Naive thymus-derived CD4-positive, alpha-beta T cell (primary cell): ENCODE results near the gene JAML. TPM values are rescaled to one million over a fixed set of nuclear protein-coding genes. Genes with fewer than 3 reads are reported as not detected.

ENCODE experiments used
- ATAC-seq: fragments of 150-1000 bp; cut with Tn5 transposase; 2 replicates; pipeline ENCODE4 v1.10.0; 2021; ENCODE audit warnings: mild to moderate bottlenecking, moderate library complexity
- CTCF ChIA-PET: fragments of 350-600 bp; sonication (Branson Sonifier 250); formaldehyde crosslinking; loops from one replicate; lab custom pipeline; 2021; ENCODE audit warnings: antibody characterized with exemption; lab: Charles Lee
- POLR2A ChIA-PET: fragments of 350-600 bp; sonication (Branson Sonifier 250); formaldehyde crosslinking; loops from one replicate; lab custom pipeline; 2021; ENCODE audit warnings: antibody characterized with exemption, inconsistent platforms; lab: Charles Lee
- DNase-seq, 9 donors: peaks; one replicate each; pipeline versions ENCODE4 v3.0.0 to v3.0.0-alpha.2; 2020 to 2022; ENCODE audit warnings: mixed read lengths in 1 of 9
- H3K27ac ChIP-seq: one replicate; pipeline ENCODE4 v1.7.0; 2013; ENCODE audit warnings: mild to moderate bottlenecking, low read depth, low read length, moderate library complexity
- H3K27me3 ChIP-seq, 2 donors: one replicate each; pipeline ENCODE4 v1.7.0; 2013; ENCODE audit warnings: low read length in 2 of 2, mild to moderate bottlenecking in 2 of 2, moderate library complexity in 2 of 2; ENCODE audit not compliant: control insufficient read depth in 2 of 2, insufficient read depth in 2 of 2
- H3K36me3 ChIP-seq, 3 experiments: 1 replicate in 2 of 3; 2 replicates in 1 of 3; pipeline ENCODE4 v1.7.0; 2013; ENCODE audit warnings: low read length in 3 of 3, mild to moderate bottlenecking in 3 of 3, moderate library complexity in 1 of 3; ENCODE audit not compliant: insufficient read depth in 3 of 3, control insufficient read depth in 2 of 3
- H3K4me1 ChIP-seq, 2 donors: one replicate each; pipeline ENCODE4 v1.7.0; 2013; ENCODE audit warnings: low read length in 2 of 2, mild to moderate bottlenecking in 2 of 2, moderate library complexity in 1 of 2; ENCODE audit not compliant: control insufficient read depth in 2 of 2, insufficient read depth in 2 of 2
- H3K4me3 ChIP-seq: 2 replicates; pipeline ENCODE4 v1.7.0; 2013; ENCODE audit warnings: mild to moderate bottlenecking, low read length
- H3K9me3 ChIP-seq, 3 experiments: 1 replicate in 2 of 3; 2 replicates in 1 of 3; pipeline ENCODE4 v1.7.0; 2013; ENCODE audit warnings: low read length in 3 of 3; ENCODE audit not compliant: control insufficient read depth in 2 of 3
- H3K27ac Mint-ChIP-seq, 9 donors: one replicate each; pipeline ENCODE4 v1.8.0; 2020 to 2022; ENCODE audit warnings: mixed read lengths in 9 of 9, mild to moderate bottlenecking in 8 of 9, moderate library complexity in 5 of 9, inconsistent platforms in 2 of 9
- H3K27me3 Mint-ChIP-seq, 5 donors: one replicate each; pipeline ENCODE4 v1.8.0; 2021 to 2022; ENCODE audit warnings: mixed read lengths in 5 of 5, mild to moderate bottlenecking in 1 of 5
- H3K36me3 Mint-ChIP-seq, 5 donors: one replicate each; pipeline ENCODE4 v1.8.0; 2020 to 2022; ENCODE audit warnings: mixed read lengths in 5 of 5, mild to moderate bottlenecking in 3 of 5, inconsistent platforms in 1 of 5
- H3K4me1 Mint-ChIP-seq, 7 donors: one replicate each; pipeline ENCODE4 v1.8.0; 2020 to 2022; ENCODE audit warnings: mixed read lengths in 7 of 7, mild to moderate bottlenecking in 3 of 7, inconsistent platforms in 1 of 7
- H3K4me3 Mint-ChIP-seq, 10 donors: one replicate each; pipeline ENCODE4 v1.8.0; 2020 to 2022; ENCODE audit warnings: mild to moderate bottlenecking in 10 of 10, mixed read lengths in 10 of 10, moderate library complexity in 6 of 10, inconsistent platforms in 2 of 10
- H3K9me3 Mint-ChIP-seq, 11 donors: one replicate each; pipeline ENCODE4 v1.8.0; 2020 to 2022; ENCODE audit warnings: mixed read lengths in 11 of 11, mild to moderate bottlenecking in 4 of 11, inconsistent platforms in 1 of 11, moderate library complexity in 1 of 11
- intact Hi-C, 2 donors: fragments of 100-400 bp; cut with micrococcal nuclease; formaldehyde crosslinking; loops; one replicate each; pipeline ENCODE4 v1.15.1; 2023
- polyA plus RNA-seq, 2 donors: library from polyadenylated mRNA; unstranded; fragments of 300-500 nt; fragmentation: Illumina TruSeq; gene quantifications; one replicate each; pipeline ENCODE4 v1.2.3, GENCODE V29; 2021
- total RNA-seq, 6 experiments: library from RNA in 5 of 6; stranded (reverse) in 5 of 6; gene quantifications; 1 replicate in 5 of 6; 2 replicates in 1 of 6; pipeline ENCODE4 v1.2.3 and lab custom pipeline; 2021 to 2026

The JAML gene
- total and polyA plus RNA-seq, 7 experiments from 2014 or later, result 64.3 to 195 (median 118) TPM

GRCh38 chr11:118238929-118239328 lies 14.1 kb upstream of the JAML start:
- Histone ChIP-seq H3K4me3 (no peak overlapping the region), H3K27me3 (no peaks in the 10 kb centered on the region), H3K27ac (no peak overlapping the region), H3K9me3 (no peaks in the 10 kb centered on the region), H3K36me3 (peaks cover 0 to 20% (median 8%) of the 10 kb centered on the region in 3 experiments), H3K4me1 (peaks cover 33 to 45% of the 10 kb centered on the region in 2 donors)
- Mint-ChIP-seq H3K27me3 (no peaks in the 10 kb centered on the region), H3K4me1 (peaks cover 44 to 71% (median 57%) of the 10 kb centered on the region in 7 donors), H3K27ac (peak overlapping the region in 3 of 9 donors; percentile 48 to 65 (median 56)), H3K9me3 (no peaks in the 10 kb centered on the region), H3K4me3 (peak overlapping the region in 4 of 10 donors; percentile 6 to 59 (median 20)), H3K36me3 (peaks cover 3 to 35% (median 20%) of the 10 kb centered on the region in 5 donors)
- ChIA-PET POLR2A (interaction anchor here (1.3 to 4.9 kb wide), 2 partner anchors 13 kb away, joined by 8 to 45 read pairs; partner anchors contain the start of genes JAML and MPZL3), CTCF (interaction anchor here (0.8 to 1.3 kb wide), 2 partner anchors 19 to 41 kb away, joined by 3 to 6 read pairs; no protein-coding TSS in a partner anchor)
- no peak for DNase-seq
- ATAC-seq, result no peak
- intact Hi-C loops, result no loop called here

- ATAC-seq (no peak), DNase-seq (no peak)
- H3K36me3 Mint-ChIP-seq, result peaks cover 3 to 35% (median 20%) of the 10 kb centered on the region in 5 donors
- POLR2A ChIA-PET, result interaction anchor here (4.9 kb wide), 1 partner anchor 13 kb away, joined by 45 read pairs; the partner anchor contains the start of gene JAML
- peak overlapping the region in 3 of 9 donors; percentile 20 to 51 (median 48) for H3K27ac Mint-ChIP-seq
- H3K27me3 ChIP-seq, result no peaks in the 10 kb centered on the region
- no peak overlapping the region for H3K4me3 ChIP-seq
- H3K27ac ChIP-seq, result no peak overlapping the region
- H3K36me3 ChIP-seq, result peaks cover 0 to 21% (median 8%) of the 10 kb centered on the region in 3 experiments
- peaks cover 39 to 69% (median 53%) of the 10 kb centered on the region in 7 donors for H3K4me1 Mint-ChIP-seq
- H3K9me3 ChIP-seq, result no peaks in the 10 kb centered on the region
- peaks cover 33 to 45% of the 10 kb centered on the region in 2 donors for H3K4me1 ChIP-seq
- CTCF ChIA-PET, result no interaction called here
- H3K9me3 Mint-ChIP-seq, result no peaks in the 10 kb centered on the region
- H3K4me3 Mint-ChIP-seq, result peak overlapping the region in 3 of 10 donors; percentile 18 to 59 (median 21)
- intact Hi-C loops, result no loop called here
- H3K27me3 Mint-ChIP-seq, result no peaks in the 10 kb centered on the region
Observed at GRCh38 chr11:118238421-118238820, 13.6 kb upstream of the JAML start.

- no peak for ATAC-seq
- Mint-ChIP-seq H3K9me3 (no peaks in the 10 kb centered on the region), H3K4me1 (peaks cover 16 to 46% (median 31%) of the 10 kb centered on the region in 7 donors), H3K27me3 (no peaks in the 10 kb centered on the region), H3K27ac (peak overlapping the region in 4 of 9 donors; percentile 16 to 86 (median 36)), H3K4me3 (no peak overlapping the region), H3K36me3 (peaks cover 3 to 42% (median 20%) of the 10 kb centered on the region in 5 donors)
- H3K36me3 ChIP-seq, result peaks cover 0 to 33% (median 14%) of the 10 kb centered on the region in 3 experiments
- DNase-seq, result no peak
- H3K9me3 ChIP-seq, result no peaks in the 10 kb centered on the region
- ChIA-PET POLR2A (interaction anchor here (0.6 to 1.7 kb wide), 3 partner anchors 9 to 440 kb away, joined by 3 to 6 read pairs (median 3); no protein-coding TSS in a partner anchor), CTCF (interaction anchor here (0.9 kb wide), 1 partner anchor 9 kb away, joined by 3 read pairs; no protein-coding TSS in a partner anchor)
- no peak overlapping the region for H3K4me3 ChIP-seq
- H3K27me3 ChIP-seq, result no peaks in the 10 kb centered on the region
- H3K4me1 ChIP-seq, result peaks cover 24 to 35% of the 10 kb centered on the region in 2 donors
- intact Hi-C loops, result no loop called here
- H3K27ac ChIP-seq, result no peak overlapping the region
Observed at GRCh38 chr11:118236170-118236569, 11.4 kb upstream of the JAML start.

DNA sequence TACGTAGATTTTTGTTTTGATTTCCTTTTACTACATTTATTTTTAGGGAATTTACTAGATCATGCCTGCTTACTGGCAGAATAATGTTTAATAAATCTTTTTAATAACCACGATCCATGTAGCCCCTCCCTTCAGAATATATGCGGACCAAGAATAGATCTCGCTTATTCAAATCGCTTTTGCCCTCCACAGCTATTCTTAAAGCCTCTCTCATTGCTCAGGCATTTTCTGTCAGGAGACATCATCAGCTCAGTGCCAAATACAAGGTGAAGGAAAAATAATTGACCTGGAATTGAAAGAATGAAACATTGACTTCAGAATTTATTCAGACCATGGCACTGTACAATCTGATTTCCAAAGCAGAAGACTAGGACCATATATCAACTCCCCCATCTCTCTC lies 10.0 kb upstream of the JAML start:
- Histone ChIP-seq H3K36me3 (peaks cover 0 to 33% (median 14%) of the 10 kb centered on the region in 3 experiments), H3K27ac (no peak overlapping the region), H3K4me1 (peaks cover 21 to 29% of the 10 kb centered on the region in 2 donors), H3K27me3 (no peaks in the 10 kb centered on the region), H3K4me3 (no peak overlapping the region), H3K9me3 (no peaks in the 10 kb centered on the region)
- ATAC-seq (no peak), DNase-seq (no peak)
- H3K4me3 Mint-ChIP-seq, result no peak overlapping the region
- no peaks in the 10 kb centered on the region for H3K9me3 Mint-ChIP-seq
- peaks cover 3 to 37% (median 18%) of the 10 kb centered on the region in 5 donors for H3K36me3 Mint-ChIP-seq
- no peaks in the 10 kb centered on the region for H3K27me3 Mint-ChIP-seq
- ChIA-PET POLR2A (interaction anchor here (1.1 to 1.3 kb wide), 2 partner anchors 10 to 11 kb away, joined by 3 read pairs; partner anchors contain the start of gene JAML), CTCF (no interaction called here)
- H3K4me1 Mint-ChIP-seq, result peaks cover 6 to 33% (median 17%) of the 10 kb centered on the region in 7 donors
- intact Hi-C loops, result no loop called here
- H3K27ac Mint-ChIP-seq, result peak overlapping the region in 3 of 9 donors; percentile 3 to 65 (median 35)

DNA sequence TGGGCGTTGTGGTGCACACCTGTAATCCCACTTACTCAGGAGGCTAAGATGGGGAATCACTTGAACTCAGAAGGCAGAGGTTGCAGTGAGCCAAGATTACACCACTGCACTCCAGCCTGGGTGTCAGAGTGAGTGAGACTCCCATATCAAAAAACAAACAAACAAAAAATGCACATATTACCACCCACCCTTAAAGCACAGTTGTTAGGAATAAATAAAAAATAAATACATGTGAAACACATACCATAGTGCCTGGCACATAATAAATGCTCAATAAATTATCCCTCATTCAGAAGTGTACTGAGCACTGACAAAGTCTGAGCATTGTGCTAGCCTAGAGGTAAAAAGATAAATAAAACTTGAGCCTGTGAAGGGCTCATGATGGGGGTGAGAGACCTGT lies 9.0 kb upstream of the JAML start:
- no peaks in the 10 kb centered on the region for H3K9me3 Mint-ChIP-seq
- ATAC-seq (no peak), DNase-seq (no peak)
- H3K27ac Mint-ChIP-seq, result peak overlapping the region in 4 of 9 donors; percentile 30 to 58 (median 43)
- H3K4me3 Mint-ChIP-seq, result no peak overlapping the region
- Histone ChIP-seq H3K9me3 (no peaks in the 10 kb centered on the region), H3K4me1 (peaks cover 21 to 29% of the 10 kb centered on the region in 2 donors), H3K27ac (no peak overlapping the region), H3K4me3 (no peak overlapping the region), H3K27me3 (no peaks in the 10 kb centered on the region), H3K36me3 (peaks cover 0 to 33% (median 14%) of the 10 kb centered on the region in 3 experiments)
- intact Hi-C loops, result loop anchor here in 1 of 2 donors (1.0 kb wide), 1 partner anchor 10 kb away; no protein-coding TSS in a partner anchor
- peaks cover 3 to 41% (median 18%) of the 10 kb centered on the region in 5 donors for H3K36me3 Mint-ChIP-seq
- H3K27me3 Mint-ChIP-seq, result no peaks in the 10 kb centered on the region
- peaks cover 6 to 23% (median 13%) of the 10 kb centered on the region in 7 donors for H3K4me1 Mint-ChIP-seq
- POLR2A ChIA-PET, result interaction anchor here (1.1 to 1.3 kb wide), 2 partner anchors 9 to 12 kb away, joined by 3 read pairs; partner anchors contain the start of gene JAML
- CTCF ChIA-PET, result no interaction called here

DNA sequence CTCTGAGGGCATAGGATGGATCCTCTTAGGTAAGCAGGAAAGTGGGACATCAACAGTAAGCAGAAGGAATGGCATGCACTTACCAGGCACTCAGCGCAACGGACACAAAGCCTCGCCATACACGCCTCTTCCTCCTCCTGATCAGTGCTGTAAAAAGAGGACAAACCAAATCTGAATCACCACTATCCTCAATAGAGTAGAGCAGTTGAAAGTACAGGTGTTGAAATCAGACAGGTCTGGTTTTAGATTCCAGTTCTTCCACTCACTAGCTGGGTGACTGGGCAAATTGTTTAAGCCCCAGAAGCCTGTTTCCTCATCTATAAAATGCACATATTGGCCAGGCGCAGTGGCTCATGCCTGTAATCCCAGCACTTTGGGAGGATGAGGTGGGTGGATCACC lies 8.6 kb upstream of the JAML start:
- intact Hi-C loops, result loop anchor here in 1 of 2 donors (1.0 kb wide), 1 partner anchor 9 kb away; no protein-coding TSS in a partner anchor
- DNase-seq (no peak), ATAC-seq (no peak)
- peaks cover under 1 to 39% (median 18%) of the 10 kb centered on the region in 5 donors for H3K36me3 Mint-ChIP-seq
- no peaks in the 10 kb centered on the region for H3K27me3 Mint-ChIP-seq
- H3K4me1 Mint-ChIP-seq, result peaks cover 5 to 22% (median 13%) of the 10 kb centered on the region in 7 donors
- no peaks in the 10 kb centered on the region for H3K9me3 Mint-ChIP-seq
- no peak overlapping the region for H3K4me3 ChIP-seq
- H3K4me1 ChIP-seq, result peaks cover 25 to 29% of the 10 kb centered on the region in 2 donors
- H3K27ac Mint-ChIP-seq, result peak overlapping the region in 4 of 9 donors; percentile 2 to 51 (median 18)
- CTCF ChIA-PET, result no interaction called here
- no peaks in the 10 kb centered on the region for H3K27me3 ChIP-seq
- H3K9me3 ChIP-seq, result no peaks in the 10 kb centered on the region
- POLR2A ChIA-PET, result interaction anchor here (1.3 kb wide), 1 partner anchor 9 kb away, joined by 5 read pairs; the partner anchor contains the start of gene JAML
- no peak overlapping the region for H3K27ac ChIP-seq
- H3K36me3 ChIP-seq, result peaks cover 0 to 33% (median 14%) of the 10 kb centered on the region in 3 experiments
- H3K4me3 Mint-ChIP-seq, result no peak overlapping the region
